D341Med (cell line): Measurements from ENCODE around the gene NEURL2.
A peak's percentile ranks its signal among the peaks of the same experiment; 100 is the strongest.
"Not testable (repeated sequence)": the region's sequence is repeated elsewhere in the genome, so short reads cannot be mapped to it uniquely, and the experiment has no call there.

Experiments used
- DNase-seq: peaks from one replicate; pipeline ENCODE4 v3.0.0; 2012; ENCODE audit warnings: low spot score

The NEURL2 gene

GRCh38 chr20:45919542-45920399 is 28.8 kb upstream of the NEURL2 start:
- no peak for DNase-seq

GRCh38 chr20:45918779-45919537 is 27.9 kb upstream of the NEURL2 start:
- no peak for DNase-seq

- DNase-seq, result no peak
Observed at GRCh38 chr20:45918182-45918737, 27.3 kb upstream of the NEURL2 start.

- DNase-seq, result no peak
Observed at GRCh38 chr20:45917790-45918141, 26.8 kb upstream of the NEURL2 start.

GRCh38 chr20:45913116-45913515 is 22.1 kb upstream of the NEURL2 start:
- no peak for DNase-seq

- no peak for DNase-seq
Observed at GRCh38 chr20:45912344-45912682, 21.3 kb upstream of the NEURL2 start.

- peak; percentile 89 for DNase-seq
Observed at GRCh38 chr20:45911486-45912343, 20.7 kb upstream of the NEURL2 start, which contains the start of gene PLTP. PLTP (minus strand) TSS chr20:45912155; CDS start chr20:45911452, 703 bp downstream.

GRCh38 chr20:45910670-45911485 is 19.9 kb upstream of the NEURL2 start:
- peak; percentile 92 for DNase-seq

GRCh38 chr20:45909817-45910669 is 19.0 kb upstream of the NEURL2 start:
- no peak for DNase-seq

- DNase-seq, result no peak
Observed at GRCh38 chr20:45909336-45909808, 18.4 kb upstream of the NEURL2 start.

- no peak for DNase-seq
Observed at GRCh38 chr20:45908084-45908483, 17.1 kb upstream of the NEURL2 start.

- no peak for DNase-seq
Observed at GRCh38 chr20:45907219-45907948, 16.4 kb upstream of the NEURL2 start.

- DNase-seq, result no peak
Observed at GRCh38 chr20:45905505-45906079, 14.6 kb upstream of the NEURL2 start.

GRCh38 chr20:45904583-45905504 is 13.8 kb upstream of the NEURL2 start:
- DNase-seq, result no peak

GRCh38 chr20:45902199-45902701 is 11.2 kb upstream of the NEURL2 start:
- DNase-seq, result no peak

GRCh38 chr20:45901332-45901731 is 10.3 kb upstream of the NEURL2 start:
- not testable (repeated sequence) for DNase-seq

- no peak for DNase-seq
Observed at GRCh38 chr20:45899046-45899835, 8.2 kb upstream of the NEURL2 start.
